Fibroblast of lung (primary cell): ENCODE results near the gene HECW1. TPM values are rescaled to one million over a fixed set of nuclear protein-coding genes. Genes with fewer than 3 reads are reported as not detected.

Experiments
- DNase-seq, 2 donors: peaks; one replicate each; pipeline versions ENCODE4 v3.0.0 to v3.0.0-alpha.2; 2010; ENCODE audit warnings: low read depth in 2 of 2
- H2AFZ ChIP-seq: 2 replicates; pipeline ENCODE4 v1.5.1; 2012; ENCODE audit warnings: low read length, control low read depth, inconsistent platforms
- H3K27ac ChIP-seq: 2 replicates; pipeline ENCODE4 v1.5.1; 2011; ENCODE audit warnings: low read length, control low read depth; ENCODE audit not compliant: insufficient read depth
- H3K27me3 ChIP-seq: 2 replicates; pipeline ENCODE4 v1.5.1; 2011; ENCODE audit warnings: mild to moderate bottlenecking, low read length; ENCODE audit not compliant: control insufficient read depth, insufficient read depth
- H3K36me3 ChIP-seq: 2 replicates; pipeline ENCODE4 v1.5.1; 2011; ENCODE audit warnings: low read length; ENCODE audit not compliant: control insufficient read depth, insufficient read depth
- H3K4me1 ChIP-seq: 2 replicates; pipeline ENCODE4 v1.5.1; 2011; ENCODE audit warnings: low read length; ENCODE audit not compliant: control insufficient read depth, insufficient read depth; ENCODE audit errors: extremely low read depth
- H3K4me2 ChIP-seq: 2 replicates; pipeline ENCODE4 v1.5.1; 2011; ENCODE audit warnings: low read length, control low read depth; ENCODE audit not compliant: insufficient read depth; ENCODE audit errors: extremely low read depth
- H3K4me3 ChIP-seq, 4 experiments: fragments of 200-600 bp in 1 of 4; sonication (generic) in 1 of 4; replicated peaks in 1 of 4; 2 replicates each; pipeline ENCODE4 v1.5.1; 2011 to 2016; ENCODE audit warnings: low read length in 4 of 4, low read depth in 3 of 4, mild to moderate bottlenecking in 3 of 4, control low read depth in 2 of 4, inconsistent platforms in 1 of 4, mixed read lengths in 1 of 4; ENCODE audit not compliant: insufficient read depth in 1 of 4; ENCODE audit errors: control extremely low read depth in 1 of 4
- H3K79me2 ChIP-seq: 2 replicates; pipeline ENCODE4 v1.5.1; 2012; ENCODE audit warnings: mild to moderate bottlenecking, low read length, inconsistent platforms; ENCODE audit not compliant: control insufficient read depth, insufficient read depth
- H3K9ac ChIP-seq: 2 replicates; pipeline ENCODE4 v1.5.1; 2011; ENCODE audit warnings: mild to moderate bottlenecking, low read length, control low read depth; ENCODE audit not compliant: insufficient read depth
- H3K9me3 ChIP-seq: 2 replicates; pipeline ENCODE4 v1.5.1; 2012; ENCODE audit warnings: low read depth, low read length; ENCODE audit not compliant: control insufficient read depth, insufficient read depth
- H4K20me1 ChIP-seq: 2 replicates; pipeline ENCODE4 v1.5.1; 2011; ENCODE audit warnings: low read length; ENCODE audit not compliant: control insufficient read depth, insufficient read depth; ENCODE audit errors: extremely low read depth
- CTCF ChIP-seq, 2 donors: IDR thresholded peaks in 1 of 2; conservative IDR thresholded peaks in 1 of 2; 1 replicate in 1 of 2; 2 replicates in 1 of 2; pipeline ENCODE4 v1.5.1; 2011 to 2012; ENCODE audit warnings: low read length in 2 of 2, control low read depth in 1 of 2, inconsistent platforms in 1 of 2, low read depth in 1 of 2, mild to moderate bottlenecking in 1 of 2
- EZH2 ChIP-seq: IDR thresholded peaks from 2 replicates; pipeline ENCODE4 v1.5.1; 2012; ENCODE audit warnings: low read length, control low read depth, mild to moderate bottlenecking; ENCODE audit errors: missing control alignments
- polyA plus RNA-seq, 2 donors: library from polyadenylated mRNA; depleted of rRNA in 1 of 2; stranded (reverse) in 1 of 2; unstranded in 1 of 2; fragments of >200 nt; gene quantifications; 2 replicates each; pipeline ENCODE4 v1.2.1, GENCODE V29; 2011 to 2012; ENCODE audit warnings: missing spikeins in 1 of 2
- total RNA-seq: library from RNA; depleted of rRNA; stranded (reverse); fragments of >200 nt; gene quantifications from 2 replicates; pipeline ENCODE4 v1.2.1, GENCODE V29; 2014

The HECW1 gene
- total and polyA plus RNA-seq, 2 donors (not counting 1 experiment from before 2014, with no cell fraction given) = 1.1 to 6.1 TPM

- Histone ChIP-seq H4K20me1 (no peaks in the 10 kb centered on the region), H3K27ac (no peak overlapping the region), H3K4me3 (no peak overlapping the region), H3K27me3 (no peaks in the 10 kb centered on the region), H3K9ac (no peak overlapping the region), H2AFZ (no peak overlapping the region), H3K36me3 (no peaks in the 10 kb centered on the region), H3K4me1 (no peaks in the 10 kb centered on the region), H3K4me2 (no peak overlapping the region), H3K79me2 (no peaks in the 10 kb centered on the region), H3K9me3 (no peaks in the 10 kb centered on the region)
- DNase-seq = no peak
- TF ChIP-seq EZH2 (no peak), CTCF (conservative IDR thresholded peaks at IDR 0.05 in 1 of 2, IDR thresholded peaks at IDR 0.05 in 1 of 2; ENCODE audit: low read depth in 1 of 2, low read length in 2 of 2) (no peak)
Measured at GRCh38 chr7:43124388-43124787, 11.9 kb downstream of the HECW1 start.

- Histone ChIP-seq H3K27ac (no peak overlapping the region), H3K36me3 (no peaks in the 10 kb centered on the region), H3K79me2 (no peaks in the 10 kb centered on the region), H4K20me1 (no peaks in the 10 kb centered on the region), H3K9ac (no peak overlapping the region), H3K4me1 (no peaks in the 10 kb centered on the region), H3K4me3 (no peak overlapping the region), H3K27me3 (no peaks in the 10 kb centered on the region), H3K4me2 (no peak overlapping the region), H3K9me3 (no peaks in the 10 kb centered on the region), H2AFZ (no peak overlapping the region)
- no peak for DNase-seq
- TF ChIP-seq EZH2 = no peak
- TF ChIP-seq CTCF (conservative IDR thresholded peaks at IDR 0.05 in 1 of 2, IDR thresholded peaks at IDR 0.05 in 1 of 2; ENCODE audit: low read depth in 1 of 2, low read length in 2 of 2) = no peak
Measured at GRCh38 chr7:43130347-43130746, 17.9 kb downstream of the HECW1 start.

- no peaks in the 10 kb centered on the region for H3K27me3 ChIP-seq
- H3K4me3 ChIP-seq = no peak overlapping the region
- no peak overlapping the region for H3K4me2 ChIP-seq
- H2AFZ ChIP-seq = no peak overlapping the region
- no peaks in the 10 kb centered on the region for H3K9me3 ChIP-seq
- DNase-seq = peak in 1 of 2 donors; percentile 56
- no peaks in the 10 kb centered on the region for H3K4me1 ChIP-seq
- no peak overlapping the region for H3K9ac ChIP-seq
- no peaks in the 10 kb centered on the region for H3K36me3 ChIP-seq
- TF ChIP-seq EZH2 (no peak), CTCF (conservative IDR thresholded peaks at IDR 0.05 in 1 of 2, IDR thresholded peaks at IDR 0.05 in 1 of 2; ENCODE audit: low read depth in 1 of 2, low read length in 2 of 2) (no peak)
- H3K79me2 ChIP-seq = no peaks in the 10 kb centered on the region
- H4K20me1 ChIP-seq = no peaks in the 10 kb centered on the region
- H3K27ac ChIP-seq = no peak overlapping the region
Measured at GRCh38 chr7:43135129-43135528, 22.7 kb downstream of the HECW1 start.
